Astrocyte (in vitro differentiated cells and primary cell): ENCODE data around the gene XXYLT1. TPM values are rescaled to one million over a fixed set of nuclear protein-coding genes. Genes with fewer than 3 reads are reported as not detected.

Experiments used
- DNase-seq: peaks from one replicate; pipeline ENCODE4 v3.0.0-alpha.2; 2010; ENCODE audit warnings: low read depth
- FAIRE-seq: peaks from 2 replicates; lab custom pipeline; 2011; peaks lifted over from hg19 to GRCh38; lab: Jason Lieb, UNC
- H2AFZ ChIP-seq: 2 replicates; pipeline ENCODE4 v1.6.0; 2012; ENCODE audit warnings: low read depth, low read length, inconsistent platforms
- H3K27ac ChIP-seq: 2 replicates; pipeline ENCODE4 v1.5.1; 2011; ENCODE audit warnings: low read depth, low read length, inconsistent platforms
- H3K27me3 ChIP-seq: 2 replicates; pipeline ENCODE4 v1.6.0; 2011; ENCODE audit warnings: low read length, inconsistent platforms; ENCODE audit not compliant: insufficient read depth
- H3K36me3 ChIP-seq: 2 replicates; pipeline ENCODE4 v1.5.1; 2011; ENCODE audit warnings: low read length, inconsistent platforms; ENCODE audit not compliant: insufficient read depth
- H3K4me1 ChIP-seq: 2 replicates; pipeline ENCODE4 v1.5.1; 2011; ENCODE audit warnings: low read length, inconsistent platforms; ENCODE audit not compliant: insufficient read depth
- H3K4me2 ChIP-seq: 2 replicates; pipeline ENCODE4 v1.6.0; 2012; ENCODE audit warnings: low read length, inconsistent platforms
- H3K4me3 ChIP-seq: 2 replicates; pipeline ENCODE4 v1.5.1; 2011; ENCODE audit warnings: low read depth, mild to moderate bottlenecking, low read length, inconsistent platforms; ENCODE audit not compliant: insufficient read depth
- H3K79me2 ChIP-seq: 2 replicates; pipeline ENCODE4 v1.6.0; 2012; ENCODE audit warnings: mild to moderate bottlenecking, low read length, inconsistent platforms; ENCODE audit not compliant: insufficient read depth
- H3K9ac ChIP-seq: 2 replicates; pipeline ENCODE4 v1.6.0; 2012; ENCODE audit warnings: mild to moderate bottlenecking, low read length, inconsistent platforms
- H3K9me3 ChIP-seq: 2 replicates; pipeline ENCODE4 v1.5.1; 2012; ENCODE audit warnings: low read depth, mild to moderate bottlenecking, low read length, inconsistent platforms; ENCODE audit not compliant: insufficient read depth
- H4K20me1 ChIP-seq: 2 replicates; pipeline ENCODE4 v1.6.0; 2012; ENCODE audit warnings: low read length, inconsistent platforms; ENCODE audit not compliant: insufficient read depth
- H3K27ac Mint-ChIP-seq: one replicate; pipeline ENCODE4 v1.8.0; 2021; ENCODE audit warnings: mild to moderate bottlenecking, mixed read lengths; ENCODE audit not compliant: unreplicated experiment
- H3K27me3 Mint-ChIP-seq: one replicate; pipeline ENCODE4 v1.8.0; 2021; ENCODE audit warnings: low read depth, mixed read lengths; ENCODE audit not compliant: unreplicated experiment
- H3K36me3 Mint-ChIP-seq: one replicate; pipeline ENCODE4 v1.8.0; 2021; ENCODE audit warnings: low read depth, mixed read lengths; ENCODE audit not compliant: unreplicated experiment
- H3K4me1 Mint-ChIP-seq: one replicate; pipeline ENCODE4 v1.8.0; 2021; ENCODE audit warnings: low read depth, mixed read lengths; ENCODE audit not compliant: unreplicated experiment
- H3K4me3 Mint-ChIP-seq: one replicate; pipeline ENCODE4 v1.8.0; 2021; ENCODE audit warnings: mild to moderate bottlenecking, moderate library complexity, mixed read lengths; ENCODE audit not compliant: unreplicated experiment
- H3K9me3 Mint-ChIP-seq: one replicate; pipeline ENCODE4 v1.8.0; 2021; ENCODE audit warnings: mild to moderate bottlenecking, mixed read lengths; ENCODE audit not compliant: unreplicated experiment
- EZH2 ChIP-seq: IDR thresholded peaks from 2 replicates; pipeline ENCODE4 v1.6.1; 2012; ENCODE audit warnings: mild to moderate bottlenecking, low read length, inconsistent platforms; ENCODE audit not compliant: insufficient read depth
- total RNA-seq: library from RNA; stranded (reverse); gene quantifications from 2 replicates; pipeline ENCODE4 v1.2.1, GENCODE V29; 2021
- TF ChIP-seq, protein P1 (sequence below): IDR thresholded peaks from 2 replicates; pipeline ENCODE4 v1.5.1; 2011; ENCODE audit warnings: low read depth, mild to moderate bottlenecking, inconsistent platforms, low read length, moderate library complexity; ENCODE audit not compliant: insufficient read depth

XXYLT1 gene
- total RNA-seq, 1 donor from 2014 or later = 26.2 TPM

- Histone ChIP-seq H3K4me3 (no peak overlapping the region), H3K4me2 (no peak overlapping the region), H3K79me2 (no peaks in the 10 kb centered on the region), H3K9me3 (no peaks in the 10 kb centered on the region), H3K27ac (no peak overlapping the region), H3K4me1 (peaks cover 18% of the 10 kb centered on the region), H3K36me3 (no peaks in the 10 kb centered on the region), H3K9ac (no peak overlapping the region), H3K27me3 (no peaks in the 10 kb centered on the region), H2AFZ (no peak overlapping the region), H4K20me1 (no peaks in the 10 kb centered on the region)
- Mint-ChIP-seq H3K27ac (no peak overlapping the region), H3K4me1 (peaks cover 27% of the 10 kb centered on the region), H3K27me3 (no peaks in the 10 kb centered on the region), H3K4me3 (no peak overlapping the region), H3K9me3 (peaks cover 4% of the 10 kb centered on the region), H3K36me3 (peaks cover 4% of the 10 kb centered on the region)
- TF ChIP-seq EZH2 = no peak
- TF ChIP-seq, protein P1, sequence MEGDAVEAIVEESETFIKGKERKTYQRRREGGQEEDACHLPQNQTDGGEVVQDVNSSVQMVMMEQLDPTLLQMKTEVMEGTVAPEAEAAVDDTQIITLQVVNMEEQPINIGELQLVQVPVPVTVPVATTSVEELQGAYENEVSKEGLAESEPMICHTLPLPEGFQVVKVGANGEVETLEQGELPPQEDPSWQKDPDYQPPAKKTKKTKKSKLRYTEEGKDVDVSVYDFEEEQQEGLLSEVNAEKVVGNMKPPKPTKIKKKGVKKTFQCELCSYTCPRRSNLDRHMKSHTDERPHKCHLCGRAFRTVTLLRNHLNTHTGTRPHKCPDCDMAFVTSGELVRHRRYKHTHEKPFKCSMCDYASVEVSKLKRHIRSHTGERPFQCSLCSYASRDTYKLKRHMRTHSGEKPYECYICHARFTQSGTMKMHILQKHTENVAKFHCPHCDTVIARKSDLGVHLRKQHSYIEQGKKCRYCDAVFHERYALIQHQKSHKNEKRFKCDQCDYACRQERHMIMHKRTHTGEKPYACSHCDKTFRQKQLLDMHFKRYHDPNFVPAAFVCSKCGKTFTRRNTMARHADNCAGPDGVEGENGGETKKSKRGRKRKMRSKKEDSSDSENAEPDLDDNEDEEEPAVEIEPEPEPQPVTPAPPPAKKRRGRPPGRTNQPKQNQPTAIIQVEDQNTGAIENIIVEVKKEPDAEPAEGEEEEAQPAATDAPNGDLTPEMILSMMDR = no peak
- FAIRE-seq (no peak), DNase-seq (no peak)
Observed at GRCh38 chr3:195099951-195100785, 170.8 kb downstream of the XXYLT1 start.

- no peak overlapping the region for H3K4me3 ChIP-seq
- TF ChIP-seq, protein P1 = no peak
- no peak for TF ChIP-seq EZH2
- no peak overlapping the region for H3K27ac Mint-ChIP-seq
- no peaks in the 10 kb centered on the region for H3K27me3 ChIP-seq
- H3K4me3 Mint-ChIP-seq = no peak overlapping the region
- H2AFZ ChIP-seq = no peak overlapping the region
- H3K4me1 Mint-ChIP-seq = peaks cover 36% of the 10 kb centered on the region
- H3K9me3 Mint-ChIP-seq = peaks cover 4% of the 10 kb centered on the region
- no peak overlapping the region for H3K4me2 ChIP-seq
- FAIRE-seq (no peak), DNase-seq (no peak)
- H3K79me2 ChIP-seq = no peaks in the 10 kb centered on the region
- no peaks in the 10 kb centered on the region for H3K36me3 ChIP-seq
- no peaks in the 10 kb centered on the region for H3K9me3 ChIP-seq
- H4K20me1 ChIP-seq = no peaks in the 10 kb centered on the region
- H3K4me1 ChIP-seq = peaks cover 14% of the 10 kb centered on the region
- no peaks in the 10 kb centered on the region for H3K27me3 Mint-ChIP-seq
- no peak overlapping the region for H3K9ac ChIP-seq
- H3K36me3 Mint-ChIP-seq = peaks cover 6% of the 10 kb centered on the region
- H3K27ac ChIP-seq = no peak overlapping the region
Observed at GRCh38 chr3:195098741-195099525, 172.0 kb downstream of the XXYLT1 start.
